Measurements from ENCODE around the gene B4GALT2. TPM values are rescaled to one million over a fixed set of nuclear protein-coding genes. Genes with fewer than 3 reads are reported as not detected.

Gene B4GALT2
- total RNA-seq, 1 donor, result 99.5 TPM

GRCh38 chr1:43965316-43965715 lies 13.7 kb upstream of the B4GALT2 start:
- Histone ChIP-seq H3K4me2 (ENCODE audit: insufficient read depth, low read length) (no peak overlapping the region), H2AFZ (ENCODE audit: low read length) (no peak overlapping the region), H3K4me3 (ENCODE audit: insufficient read depth, low read length) (no peak overlapping the region), H3K9me3 (ENCODE audit: low read depth, low read length) (no peaks in the 10 kb centered on the region), H3K36me3 (ENCODE audit: insufficient read depth, low read length) (peaks cover 31% of the 10 kb centered on the region), H3K27ac (ENCODE audit: low read depth, low read length) (no peak overlapping the region), H3K79me2 (ENCODE audit: insufficient read depth, low read length) (peaks cover 4% of the 10 kb centered on the region), H3K4me1 (ENCODE audit: insufficient read depth, low read length) (peaks cover 2% of the 10 kb centered on the region), H3K27me3 (ENCODE audit: insufficient read depth, low read length) (no peaks in the 10 kb centered on the region), H4K20me1 (ENCODE audit: insufficient read depth, low read length) (peaks cover 6% of the 10 kb centered on the region)
- DNase-seq (ENCODE audit: insufficient read length, low spot score, missing footprints), result no peak
- TF ChIP-seq CTCF (IDR thresholded peaks at IDR 0.05; ENCODE audit: extremely low read depth, low read depth, low read length), result no peak

GRCh38 chr1:43968348-43968948 lies 10.6 kb upstream of the B4GALT2 start:
- H2AFZ ChIP-seq (ENCODE audit: low read length), result no peak overlapping the region
- H4K20me1 ChIP-seq (ENCODE audit: insufficient read depth, low read length), result no peaks in the 10 kb centered on the region
- no peaks in the 10 kb centered on the region for H3K27me3 ChIP-seq (ENCODE audit: insufficient read depth, low read length)
- H3K36me3 ChIP-seq (ENCODE audit: insufficient read depth, low read length), result peaks cover 17% of the 10 kb centered on the region
- peaks cover 19% of the 10 kb centered on the region for H3K79me2 ChIP-seq (ENCODE audit: insufficient read depth, low read length)
- TF ChIP-seq CTCF (IDR thresholded peaks at IDR 0.05; ENCODE audit: extremely low read depth, low read depth, low read length), result no peak
- H3K4me1 ChIP-seq (ENCODE audit: insufficient read depth, low read length), result peaks cover 8% of the 10 kb centered on the region
- peak; percentile 71 for DNase-seq (ENCODE audit: insufficient read length, low spot score, missing footprints)
- no peak overlapping the region for H3K4me3 ChIP-seq (ENCODE audit: insufficient read depth, low read length)
- H3K4me2 ChIP-seq (ENCODE audit: insufficient read depth, low read length), result no peak overlapping the region
- no peaks in the 10 kb centered on the region for H3K9me3 ChIP-seq (ENCODE audit: low read depth, low read length)
- H3K27ac ChIP-seq (ENCODE audit: low read depth, low read length), result no peak overlapping the region

DNA sequence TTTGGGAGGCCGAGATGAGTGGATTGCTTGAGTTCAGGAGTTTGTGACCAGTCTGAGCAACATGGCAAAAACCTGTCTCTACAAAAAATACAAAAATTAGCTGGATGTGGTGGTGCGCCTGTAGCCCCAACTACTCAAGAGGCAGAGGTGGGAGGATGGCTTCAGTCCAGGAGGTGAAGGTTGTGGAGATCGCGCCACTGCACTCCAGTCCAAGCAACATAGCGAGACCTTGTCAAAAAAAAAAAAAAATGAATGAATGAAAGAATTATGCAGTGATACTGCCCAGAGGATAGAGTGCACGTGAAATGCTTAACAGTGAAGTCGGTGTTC lies 9.6 kb upstream of the B4GALT2 start:
- peak overlapping the region; percentile 69 for H3K4me2 ChIP-seq (ENCODE audit: insufficient read depth, low read length)
- no peak for DNase-seq (ENCODE audit: insufficient read length, low spot score, missing footprints)
- no peak overlapping the region for H3K27ac ChIP-seq (ENCODE audit: low read depth, low read length)
- H4K20me1 ChIP-seq (ENCODE audit: insufficient read depth, low read length), result no peaks in the 10 kb centered on the region
- H3K4me1 ChIP-seq (ENCODE audit: insufficient read depth, low read length), result peaks cover 12% of the 10 kb centered on the region
- peaks cover 17% of the 10 kb centered on the region for H3K36me3 ChIP-seq (ENCODE audit: insufficient read depth, low read length)
- H2AFZ ChIP-seq (ENCODE audit: low read length), result no peak overlapping the region
- H3K27me3 ChIP-seq (ENCODE audit: insufficient read depth, low read length), result no peaks in the 10 kb centered on the region
- peaks cover 19% of the 10 kb centered on the region for H3K79me2 ChIP-seq (ENCODE audit: insufficient read depth, low read length)
- TF ChIP-seq CTCF (IDR thresholded peaks at IDR 0.05; ENCODE audit: extremely low read depth, low read depth, low read length), result no peak
- H3K4me3 ChIP-seq (ENCODE audit: insufficient read depth, low read length), result peak overlapping the region; percentile 99
- no peaks in the 10 kb centered on the region for H3K9me3 ChIP-seq (ENCODE audit: low read depth, low read length)

DNA sequence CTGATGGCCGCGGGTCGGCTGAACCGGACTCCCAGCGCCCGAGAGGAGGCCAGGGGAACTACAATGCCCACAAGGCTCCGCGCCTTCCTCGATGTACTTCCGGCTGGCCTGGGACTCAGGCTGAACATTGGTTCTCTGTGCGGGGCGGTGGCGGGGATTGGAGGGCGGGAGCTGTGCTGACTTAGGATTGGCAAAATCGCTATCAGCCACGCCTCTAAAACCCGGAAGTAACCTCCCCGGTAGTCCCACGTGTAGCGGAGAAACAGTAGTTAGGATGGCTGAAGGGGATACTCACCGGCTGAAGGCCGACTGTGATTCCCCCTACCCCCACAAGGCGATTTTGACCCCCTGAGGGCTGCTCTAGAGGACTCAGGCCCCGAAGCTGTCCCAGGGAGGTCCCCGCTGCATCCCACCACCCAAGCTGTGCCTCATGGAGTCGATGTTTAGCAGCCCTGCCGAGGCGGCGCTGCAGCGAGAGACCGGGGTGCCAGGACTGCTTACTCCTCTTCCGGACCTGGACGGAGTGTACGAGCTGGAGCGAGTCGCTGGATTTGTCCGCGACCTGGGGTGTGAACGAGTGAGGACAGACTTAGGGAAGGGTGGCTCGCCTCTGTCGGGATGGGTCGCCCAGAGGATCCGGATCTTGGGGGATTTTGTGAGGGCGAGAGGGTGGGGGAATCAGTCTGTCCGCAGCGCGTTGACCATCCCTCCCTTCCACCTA lies 9.1 kb upstream of the B4GALT2 start, which contains the start of gene DPH2:
Gene DPH2 (plus strand): TSS at position 265 of the 721 bp plus-strand sequence. CDS start 166 bp downstream, at position 431.
- H3K27ac ChIP-seq (ENCODE audit: low read depth, low read length), result peak within 1 kb of the TSS; percentile 56
- TF ChIP-seq CTCF (IDR thresholded peaks at IDR 0.05; ENCODE audit: extremely low read depth, low read depth, low read length), result peak; percentile 6

More for the DNA sequence above, 9.1 kb upstream of the B4GALT2 start, which contains the start of gene DPH2:
- Histone ChIP-seq H4K20me1 (ENCODE audit: insufficient read depth, low read length) (no peaks in the 10 kb centered on the region), H3K79me2 (ENCODE audit: insufficient read depth, low read length) (peaks cover 21% of the 10 kb centered on the region), H2AFZ (ENCODE audit: low read length) (peak within 1 kb of the TSS; percentile 95), H3K4me1 (ENCODE audit: insufficient read depth, low read length) (peaks cover 13% of the 10 kb centered on the region), H3K4me2 (ENCODE audit: insufficient read depth, low read length) (peak within 1 kb of the TSS; percentile 89), H3K27me3 (ENCODE audit: insufficient read depth, low read length) (no peaks in the 10 kb centered on the region), H3K9me3 (ENCODE audit: low read depth, low read length) (no peaks in the 10 kb centered on the region), H3K4me3 (ENCODE audit: insufficient read depth, low read length) (peak within 1 kb of the TSS; percentile 99), H3K36me3 (ENCODE audit: insufficient read depth, low read length) (peaks cover 17% of the 10 kb centered on the region)
- peak; percentile 100 for DNase-seq (ENCODE audit: insufficient read length, low spot score, missing footprints)
